A673 (cell line): Measurements from ENCODE around the gene CDC25B. TPM values are rescaled to one million over a fixed set of nuclear protein-coding genes. Genes with fewer than 3 reads are reported as not detected.
A peak's percentile ranks its signal among the peaks of the same experiment; 100 is the strongest.

Experiments
- BruUV-seq: library from RNA; stranded (reverse); fragments of 400-500 nt; replicated peaks from 2 replicates; lab custom pipeline; 2021; lab: Mats Ljungman, UMichigan
- CTCF ChIA-PET: fragments of 300-600 bp; sonication (Branson Sonifier 250); formaldehyde crosslinking; loops from one replicate; lab custom pipeline; 2022; ENCODE audit warnings: antibody characterized with exemption; lab: Charles Lee
- POLR2A ChIA-PET: fragments of 300-600 bp; sonication (Branson Sonifier 250); formaldehyde crosslinking; loops from one replicate; lab custom pipeline; 2022; ENCODE audit warnings: antibody characterized with exemption; ENCODE audit not compliant: low non-redundant PET; lab: Charles Lee
- DNase-seq: peaks from one replicate; pipeline ENCODE4 v3.0.0-alpha.2; 2015; ENCODE audit warnings: low spot score
- H3K27ac ChIP-seq: fragments of 200-600 bp; sonication (generic); 2 replicates; pipeline ENCODE4 v1.5.1; 2016; ENCODE audit warnings: mixed run types, low read depth, mild to moderate bottlenecking, mixed read lengths, antibody characterized with exemption, low read length; ENCODE audit not compliant: poor library complexity, severe bottlenecking
- H3K27me3 ChIP-seq: fragments of 200-600 bp; sonication (generic); replicated peaks from 2 replicates; pipeline ENCODE4 v1.6.1; 2017; ENCODE audit warnings: mixed run types, low read depth, mild to moderate bottlenecking, mixed read lengths, antibody characterized with exemption, low read length; ENCODE audit not compliant: insufficient read depth, poor library complexity
- H3K36me3 ChIP-seq: fragments of 200-600 bp; sonication (generic); 2 replicates; pipeline ENCODE4 v1.6.1; 2016; ENCODE audit warnings: mixed run types, mild to moderate bottlenecking, mixed read lengths, antibody characterized with exemption, low read length; ENCODE audit not compliant: insufficient read depth, poor library complexity, severe bottlenecking
- H3K4me1 ChIP-seq: fragments of 200-600 bp; sonication (generic); 2 replicates; pipeline ENCODE4 v1.6.1; 2017; ENCODE audit warnings: mixed run types, mild to moderate bottlenecking, mixed read lengths, antibody characterized with exemption, low read length; ENCODE audit not compliant: insufficient read depth, poor library complexity, severe bottlenecking
- H3K4me3 ChIP-seq: fragments of 200-600 bp; sonication (generic); 2 replicates; pipeline ENCODE4 v1.5.1; 2016; ENCODE audit warnings: low read depth, mixed run types, mild to moderate bottlenecking, mixed read lengths, low read length; ENCODE audit not compliant: poor library complexity, severe bottlenecking
- H3K9me3 ChIP-seq: fragments of 200-600 bp; sonication (generic); 2 replicates; pipeline ENCODE4 v1.6.1; 2016; ENCODE audit warnings: mixed run types, low read depth, mild to moderate bottlenecking, mixed read lengths, antibody characterized with exemption, low read length; ENCODE audit not compliant: poor library complexity, severe bottlenecking
- EZH2 ChIP-seq: fragments of 200-600 bp; sonication (generic); IDR thresholded peaks from 2 replicates; pipeline ENCODE4 v1.6.1; 2017; ENCODE audit warnings: borderline replicate concordance, low read depth, mild to moderate bottlenecking, mixed read lengths, antibody characterized with exemption, low read length; ENCODE audit not compliant: poor library complexity, severe bottlenecking
- intact Hi-C: fragments of 100-400 bp; cut with micrococcal nuclease; formaldehyde crosslinking; loops from one replicate; pipeline ENCODE4 v1.10.0; 2022; ENCODE audit not compliant: unreplicated experiment
- total RNA-seq: library from RNA; stranded (reverse); gene quantifications from 2 replicates; pipeline ENCODE4 v1.2.3, GENCODE V29; 2021
- TF ChIP-seq, protein P1 (sequence below): fragments of 300-800, 200-600 bp; sonication (generic); conservative IDR thresholded peaks from 2 replicates; pipeline ENCODE4 v1.5.1; 2017; ENCODE audit warnings: low read depth, mild to moderate bottlenecking, antibody characterized with exemption, low read length, moderate library complexity, mixed read lengths

The CDC25B gene
- total RNA-seq, 1 experiment from 2014 or later = 119 TPM

- ChIA-PET CTCF (no interaction called here), POLR2A (no interaction called here)
- H3K4me3 ChIP-seq = no peak overlapping the region
- TF ChIP-seq, protein P1, sequence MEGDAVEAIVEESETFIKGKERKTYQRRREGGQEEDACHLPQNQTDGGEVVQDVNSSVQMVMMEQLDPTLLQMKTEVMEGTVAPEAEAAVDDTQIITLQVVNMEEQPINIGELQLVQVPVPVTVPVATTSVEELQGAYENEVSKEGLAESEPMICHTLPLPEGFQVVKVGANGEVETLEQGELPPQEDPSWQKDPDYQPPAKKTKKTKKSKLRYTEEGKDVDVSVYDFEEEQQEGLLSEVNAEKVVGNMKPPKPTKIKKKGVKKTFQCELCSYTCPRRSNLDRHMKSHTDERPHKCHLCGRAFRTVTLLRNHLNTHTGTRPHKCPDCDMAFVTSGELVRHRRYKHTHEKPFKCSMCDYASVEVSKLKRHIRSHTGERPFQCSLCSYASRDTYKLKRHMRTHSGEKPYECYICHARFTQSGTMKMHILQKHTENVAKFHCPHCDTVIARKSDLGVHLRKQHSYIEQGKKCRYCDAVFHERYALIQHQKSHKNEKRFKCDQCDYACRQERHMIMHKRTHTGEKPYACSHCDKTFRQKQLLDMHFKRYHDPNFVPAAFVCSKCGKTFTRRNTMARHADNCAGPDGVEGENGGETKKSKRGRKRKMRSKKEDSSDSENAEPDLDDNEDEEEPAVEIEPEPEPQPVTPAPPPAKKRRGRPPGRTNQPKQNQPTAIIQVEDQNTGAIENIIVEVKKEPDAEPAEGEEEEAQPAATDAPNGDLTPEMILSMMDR = no peak
- TF ChIP-seq EZH2 = no peak
- peaks cover 31% of the 10 kb centered on the region for H3K36me3 ChIP-seq
- BruUV-seq = no TSS peak
- H3K9me3 ChIP-seq = no peaks in the 10 kb centered on the region
- DNase-seq = no peak
- H3K27me3 ChIP-seq = no peaks in the 10 kb centered on the region
- H3K27ac ChIP-seq = peak overlapping the region; percentile 76
- peaks cover 37% of the 10 kb centered on the region for H3K4me1 ChIP-seq
- intact Hi-C loops = no loop called here
These were observed 12.4 kb downstream of the CDC25B start for GRCh38 chr20:3808544-3808943.

GRCh38 chr20:3811467-3812258, 15.6 kb downstream of the CDC25B start:
- H3K27ac ChIP-seq = peak overlapping the region; percentile 92
- ChIA-PET CTCF (interaction anchor here (0.8 kb wide), 1 partner anchor 9 kb away, joined by 3 read pairs; the partner anchor contains the start of gene AP5S1), POLR2A (no interaction called here)
- intact Hi-C loops = no loop called here
- peak overlapping the region; percentile 41 for H3K4me3 ChIP-seq
- no peaks in the 10 kb centered on the region for H3K9me3 ChIP-seq
- DNase-seq = peak; percentile 98
- TF ChIP-seq EZH2 = no peak
- TF ChIP-seq, protein P1 = no peak
- H3K4me1 ChIP-seq = peaks cover 35% of the 10 kb centered on the region
- H3K36me3 ChIP-seq = peaks cover under 1% of the 10 kb centered on the region
- no TSS peak for BruUV-seq
- H3K27me3 ChIP-seq = no peaks in the 10 kb centered on the region

DNA sequence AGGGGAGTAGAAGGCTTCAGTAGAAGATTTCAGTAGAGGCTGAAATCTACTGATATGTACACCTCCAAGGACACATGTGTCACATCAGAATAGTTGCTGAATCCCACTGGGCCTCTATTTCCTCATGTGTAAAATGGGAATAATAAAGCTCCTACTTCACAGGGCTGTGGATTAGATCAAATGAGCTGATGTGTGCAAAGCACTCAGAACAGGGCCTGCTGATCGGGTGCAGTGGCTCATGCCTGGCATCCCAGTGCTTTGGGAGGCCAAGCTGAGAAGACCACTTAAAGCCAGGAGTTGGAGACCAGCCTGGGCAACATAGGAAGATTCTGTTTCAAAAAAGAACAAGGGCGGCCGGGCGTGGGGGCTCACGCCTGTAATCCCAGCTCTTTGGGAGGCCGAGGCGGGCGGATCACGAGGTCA, 16.2 kb downstream of the CDC25B start:
- no peak for DNase-seq
- Histone ChIP-seq H3K4me3 (no peak overlapping the region), H3K27me3 (no peaks in the 10 kb centered on the region), H3K4me1 (peaks cover 29% of the 10 kb centered on the region), H3K9me3 (no peaks in the 10 kb centered on the region), H3K27ac (peak overlapping the region; percentile 92), H3K36me3 (no peaks in the 10 kb centered on the region)
- TF ChIP-seq, protein P1 = no peak
- TF ChIP-seq EZH2 = no peak
- no TSS peak for BruUV-seq
- intact Hi-C loops = no loop called here
- POLR2A ChIA-PET = no interaction called here
- CTCF ChIA-PET = interaction anchor here (0.8 kb wide), 1 partner anchor 8 kb away, joined by 3 read pairs; the partner anchor contains the start of gene AP5S1
